ENCODE measurements around the gene LGALS9. TPM values are rescaled to one million over a fixed set of nuclear protein-coding genes. Genes with fewer than 3 reads are reported as not detected.
"Not testable (repeated sequence)": the region's sequence is repeated elsewhere in the genome, so short reads cannot be mapped to it uniquely, and the experiment has no call there.

Gene LGALS9
- polyA plus RNA-seq, 1 experiment = 2.4 TPM

GRCh38 chr17:27651411-27652345 lies 20.7 kb downstream of the LGALS9 start:
- no peaks in the 10 kb centered on the region for H3K27me3 ChIP-seq (ENCODE audit: control insufficient read depth, insufficient read depth, low read length)
- H3K4me3 ChIP-seq (ENCODE audit: low read depth, low read length) = no peak overlapping the region
- no peaks in the 10 kb centered on the region for H3K36me3 ChIP-seq (ENCODE audit: control insufficient read depth, insufficient read depth, low read length)
- peak; percentile 65 for TF ChIP-seq CTCF (IDR thresholded peaks at IDR 0.05; ENCODE audit: insufficient read depth, low read depth, low read length)
- ChIA-PET CTCF (interaction anchor here (0.6 to 14.4 kb wide), 22 partner anchors 11 to 455 kb away, joined by 3 to 415 read pairs (median 6); no protein-coding TSS in a partner anchor), POLR2A (no interaction called here)
- DNase-seq (ENCODE audit: low read depth) = no peak

- POLR2A ChIA-PET; H3K27me3 ChIP-seq (ENCODE audit: control insufficient read depth, insufficient read depth, low read length); H3K36me3 ChIP-seq (ENCODE audit: control insufficient read depth, insufficient read depth, low read length); H3K4me3 ChIP-seq (ENCODE audit: low read depth, low read length); DNase-seq (ENCODE audit: low read depth): not testable (repeated sequence)
- CTCF ChIA-PET = interaction anchor here (1.1 to 14.4 kb wide), 12 partner anchors 9 to 457 kb away, joined by 3 to 415 read pairs (median 12); no protein-coding TSS in a partner anchor
These were observed 22.5 kb downstream of the LGALS9 start for GRCh38 chr17:27653449-27653971.

GRCh38 chr17:27654136-27654535 lies 23.1 kb downstream of the LGALS9 start:
- TF ChIP-seq CTCF (IDR thresholded peaks at IDR 0.05; ENCODE audit: insufficient read depth, low read depth, low read length) = no peak
- Histone ChIP-seq H3K27me3 (ENCODE audit: control insufficient read depth, insufficient read depth, low read length) (no peaks in the 10 kb centered on the region), H3K36me3 (ENCODE audit: control insufficient read depth, insufficient read depth, low read length) (no peaks in the 10 kb centered on the region), H3K4me3 (ENCODE audit: low read depth, low read length) (no peak overlapping the region)
- CTCF ChIA-PET = interaction anchor here (0.9 to 14.4 kb wide), 19 partner anchors 10 to 477 kb away, joined by 3 to 415 read pairs (median 4); no protein-coding TSS in a partner anchor
- DNase-seq (ENCODE audit: low read depth) = no peak
- POLR2A ChIA-PET = no interaction called here

GRCh38 chr17:27654654-27655524 lies 23.9 kb downstream of the LGALS9 start:
- CTCF ChIA-PET = interaction anchor here (0.7 to 14.4 kb wide), 27 partner anchors 8 to 478 kb away, joined by 3 to 415 read pairs (median 3); no protein-coding TSS in a partner anchor
- H3K27me3 ChIP-seq (ENCODE audit: control insufficient read depth, insufficient read depth, low read length) = no peaks in the 10 kb centered on the region
- DNase-seq (ENCODE audit: low read depth) = no peak
- POLR2A ChIA-PET = interaction anchor here (0.5 kb wide), 1 partner anchor 21 kb away, joined by 3 read pairs; no protein-coding TSS in a partner anchor
- H3K36me3 ChIP-seq (ENCODE audit: control insufficient read depth, insufficient read depth, low read length) = no peaks in the 10 kb centered on the region
- no peak overlapping the region for H3K4me3 ChIP-seq (ENCODE audit: low read depth, low read length)
- TF ChIP-seq CTCF (IDR thresholded peaks at IDR 0.05; ENCODE audit: insufficient read depth, low read depth, low read length) = peak; percentile 82

- not testable (repeated sequence) for H3K27me3 ChIP-seq (ENCODE audit: control insufficient read depth, insufficient read depth, low read length)
These were observed 24.6 kb downstream of the LGALS9 start for GRCh38 chr17:27655525-27656111.

GRCh38 chr17:27656620-27657019 lies 25.6 kb downstream of the LGALS9 start:
- CTCF ChIA-PET = interaction anchor here (1.1 to 14.4 kb wide), 4 partner anchors 49 to 224 kb away, joined by 3 to 415 read pairs (median 67); no protein-coding TSS in a partner anchor
- H3K4me3 ChIP-seq (ENCODE audit: low read depth, low read length); H3K36me3 ChIP-seq (ENCODE audit: control insufficient read depth, insufficient read depth, low read length); DNase-seq (ENCODE audit: low read depth); H3K27me3 ChIP-seq (ENCODE audit: control insufficient read depth, insufficient read depth, low read length); POLR2A ChIA-PET: not testable (repeated sequence)

More at GRCh38 chr17:27655525-27656111, 24.6 kb downstream of the LGALS9 start:
- H3K36me3 ChIP-seq (ENCODE audit: control insufficient read depth, insufficient read depth, low read length); H3K4me3 ChIP-seq (ENCODE audit: low read depth, low read length); DNase-seq (ENCODE audit: low read depth); POLR2A ChIA-PET: not testable (repeated sequence)
- CTCF ChIA-PET = interaction anchor here (0.7 to 14.4 kb wide), 14 partner anchors 8 to 478 kb away, joined by 3 to 415 read pairs (median 3); no protein-coding TSS in a partner anchor
